ENCODE measurements around the gene BCL2. TPM values are rescaled to one million over a fixed set of nuclear protein-coding genes. Genes with fewer than 3 reads are reported as not detected.

The BCL2 gene
- total and polyA plus RNA-seq, 9 of the 15 experiments (the other 6 are each of a cell fraction or from before 2014, with no cell fraction given) = 0.10 to 1.1 (median 0.65) TPM

DNA sequence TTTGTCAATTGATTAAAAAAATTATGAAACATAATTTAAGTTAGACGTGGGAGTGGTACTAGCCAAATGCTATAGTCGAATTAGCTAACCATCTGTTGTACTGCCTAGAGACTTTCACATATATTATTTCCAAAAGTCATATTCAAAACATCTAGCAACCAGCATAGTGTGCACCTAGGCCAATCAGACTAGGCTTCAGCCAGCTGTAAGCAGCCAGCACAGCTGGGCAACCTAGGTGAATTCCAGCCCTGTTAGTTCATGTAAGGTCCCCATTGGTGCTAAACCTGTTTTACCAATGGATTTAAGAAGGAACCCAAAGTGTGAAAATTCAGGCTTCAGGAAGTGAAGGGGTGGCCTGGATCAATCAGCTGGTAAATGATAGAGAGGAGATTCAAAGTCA, 144.3 kb downstream of the BCL2 start (continued):
- TF ChIP-seq, protein P1, sequence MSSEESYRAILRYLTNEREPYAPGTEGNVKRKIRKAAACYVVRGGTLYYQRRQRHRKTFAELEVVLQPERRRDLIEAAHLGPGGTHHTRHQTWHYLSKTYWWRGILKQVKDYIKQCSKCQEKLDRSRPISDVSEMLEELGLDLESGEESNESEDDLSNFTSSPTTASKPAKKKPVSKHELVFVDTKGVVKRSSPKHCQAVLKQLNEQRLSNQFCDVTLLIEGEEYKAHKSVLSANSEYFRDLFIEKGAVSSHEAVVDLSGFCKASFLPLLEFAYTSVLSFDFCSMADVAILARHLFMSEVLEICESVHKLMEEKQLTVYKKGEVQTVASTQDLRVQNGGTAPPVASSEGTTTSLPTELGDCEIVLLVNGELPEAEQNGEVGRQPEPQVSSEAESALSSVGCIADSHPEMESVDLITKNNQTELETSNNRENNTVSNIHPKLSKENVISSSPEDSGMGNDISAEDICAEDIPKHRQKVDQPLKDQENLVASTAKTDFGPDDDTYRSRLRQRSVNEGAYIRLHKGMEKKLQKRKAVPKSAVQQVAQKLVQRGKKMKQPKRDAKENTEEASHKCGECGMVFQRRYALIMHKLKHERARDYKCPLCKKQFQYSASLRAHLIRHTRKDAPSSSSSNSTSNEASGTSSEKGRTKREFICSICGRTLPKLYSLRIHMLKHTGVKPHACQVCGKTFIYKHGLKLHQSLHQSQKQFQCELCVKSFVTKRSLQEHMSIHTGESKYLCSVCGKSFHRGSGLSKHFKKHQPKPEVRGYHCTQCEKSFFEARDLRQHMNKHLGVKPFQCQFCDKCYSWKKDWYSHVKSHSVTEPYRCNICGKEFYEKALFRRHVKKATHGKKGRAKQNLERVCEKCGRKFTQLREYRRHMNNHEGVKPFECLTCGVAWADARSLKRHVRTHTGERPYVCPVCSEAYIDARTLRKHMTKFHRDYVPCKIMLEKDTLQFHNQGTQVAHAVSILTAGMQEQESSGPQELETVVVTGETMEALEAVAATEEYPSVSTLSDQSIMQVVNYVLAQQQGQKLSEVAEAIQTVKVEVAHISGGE (CRISPR knock-in tag; IDR thresholded peaks at IDR 0.05) = no peak
- TF ChIP-seq DDX20 (tag; IDR thresholded peaks at IDR 0.05; ENCODE audit: low read depth) (no peak), SRSF9 (IDR thresholded peaks at IDR 0.05; ENCODE audit: borderline replicate concordance, low read depth, low read length) (no peak)

DNA sequence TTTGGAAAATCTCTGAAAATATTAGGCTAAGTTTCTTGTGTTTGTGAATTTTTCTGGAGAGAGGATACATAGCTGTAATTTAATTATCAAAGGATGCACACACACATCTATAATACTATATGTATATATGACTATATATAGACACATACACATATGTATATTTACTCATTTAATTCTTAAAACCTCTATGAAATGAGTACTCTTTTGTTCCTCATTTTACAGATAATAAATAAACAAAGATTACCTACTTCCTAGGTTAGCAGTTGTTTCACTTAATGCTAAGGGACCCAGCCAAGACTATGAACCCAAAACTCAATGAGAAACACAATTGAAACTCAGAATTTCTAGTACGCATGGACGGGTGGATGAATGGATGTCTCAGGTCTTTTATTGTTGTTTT, 145.6 kb downstream of the BCL2 start:
- 4% methylated on average over 2 of the region's 2 CpGs for whole genome bisulfite sequencing (ENCODE audit: insufficient coverage, low coverage, missing lambda C conversion rate)
- BruUV-seq (replicated peaks) = no TSS peak
- CTCF ChIA-PET (ENCODE audit: low intra/inter-chr PET ratio) = no interaction called here
- H3K9ac ChIP-seq (ENCODE audit: insufficient read depth in 1 of 2, low read depth in 2 of 2, low read length in 2 of 2) = no peak overlapping the region
- FAIRE-seq (no peak), ATAC-seq (no peak), DNase-seq (ENCODE audit: extremely low read depth in 1 of 4, low spot score in 3 of 4) (no peak)
- H4K20me1 ChIP-seq (replicated peaks; ENCODE audit: control insufficient read depth, insufficient read depth, low read length) = no peaks in the 10 kb centered on the region
- in situ Hi-C loops (cut with MboI) (no loop called here), intact Hi-C loops (cut with micrococcal nuclease) (no loop called here)
- H3K9me1 ChIP-seq (ENCODE audit: control insufficient read depth, insufficient read depth, low read length) = no peaks in the 10 kb centered on the region
- no peak overlapping the region for H3K27ac ChIP-seq (ENCODE audit: extremely low read depth, low read depth, low read length)
- no peak overlapping the region for H3K4me3 ChIP-seq
- H2AFZ ChIP-seq (ENCODE audit: low read depth, low read length) = no peak overlapping the region
- POLR2A ChIA-PET = no interaction called here
- no peaks in the 10 kb centered on the region for H3K79me2 ChIP-seq (ENCODE audit: control insufficient read depth, insufficient read depth, low read length)
- H3K27me3 ChIP-seq (ENCODE audit: control insufficient read depth in 2 of 2, insufficient read depth in 2 of 2, low read length in 2 of 2) = peaks cover 0 to 5% of the 10 kb centered on the region in 2 experiments; a peak in 2 of 5 replicates
- no peak overlapping the region for H3K4me2 ChIP-seq (ENCODE audit: insufficient read depth, low read length)
- no peak for TF ChIP-seq ZNF324 (CRISPR knock-in tag; IDR thresholded peaks at IDR 0.05)
- TF ChIP-seq POLR2B (IDR thresholded peaks at IDR 0.05; ENCODE audit: low read depth, partially characterized antibody) = no peak
- TF ChIP-seq, protein P2, sequence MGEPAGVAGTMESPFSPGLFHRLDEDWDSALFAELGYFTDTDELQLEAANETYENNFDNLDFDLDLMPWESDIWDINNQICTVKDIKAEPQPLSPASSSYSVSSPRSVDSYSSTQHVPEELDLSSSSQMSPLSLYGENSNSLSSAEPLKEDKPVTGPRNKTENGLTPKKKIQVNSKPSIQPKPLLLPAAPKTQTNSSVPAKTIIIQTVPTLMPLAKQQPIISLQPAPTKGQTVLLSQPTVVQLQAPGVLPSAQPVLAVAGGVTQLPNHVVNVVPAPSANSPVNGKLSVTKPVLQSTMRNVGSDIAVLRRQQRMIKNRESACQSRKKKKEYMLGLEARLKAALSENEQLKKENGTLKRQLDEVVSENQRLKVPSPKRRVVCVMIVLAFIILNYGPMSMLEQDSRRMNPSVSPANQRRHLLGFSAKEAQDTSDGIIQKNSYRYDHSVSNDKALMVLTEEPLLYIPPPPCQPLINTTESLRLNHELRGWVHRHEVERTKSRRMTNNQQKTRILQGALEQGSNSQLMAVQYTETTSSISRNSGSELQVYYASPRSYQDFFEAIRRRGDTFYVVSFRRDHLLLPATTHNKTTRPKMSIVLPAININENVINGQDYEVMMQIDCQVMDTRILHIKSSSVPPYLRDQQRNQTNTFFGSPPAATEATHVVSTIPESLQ (CRISPR knock-in tag; IDR thresholded peaks at IDR 0.05) = no peak
- TF ChIP-seq, protein P3, sequence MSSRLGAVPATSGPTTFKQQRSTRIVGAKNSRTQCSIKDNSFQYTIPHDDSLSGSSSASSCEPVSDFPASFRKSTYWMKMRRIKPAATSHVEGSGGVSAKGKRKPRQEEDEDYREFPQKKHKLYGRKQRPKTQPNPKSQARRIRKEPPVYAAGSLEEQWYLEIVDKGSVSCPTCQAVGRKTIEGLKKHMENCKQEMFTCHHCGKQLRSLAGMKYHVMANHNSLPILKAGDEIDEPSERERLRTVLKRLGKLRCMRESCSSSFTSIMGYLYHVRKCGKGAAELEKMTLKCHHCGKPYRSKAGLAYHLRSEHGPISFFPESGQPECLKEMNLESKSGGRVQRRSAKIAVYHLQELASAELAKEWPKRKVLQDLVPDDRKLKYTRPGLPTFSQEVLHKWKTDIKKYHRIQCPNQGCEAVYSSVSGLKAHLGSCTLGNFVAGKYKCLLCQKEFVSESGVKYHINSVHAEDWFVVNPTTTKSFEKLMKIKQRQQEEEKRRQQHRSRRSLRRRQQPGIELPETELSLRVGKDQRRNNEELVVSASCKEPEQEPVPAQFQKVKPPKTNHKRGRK (tag; IDR thresholded peaks at IDR 0.05) = no peak
- TF ChIP-seq CHD2 (IDR thresholded peaks at IDR 0.05; ENCODE audit: low read depth, low read length) = no peak
- no peaks in the 10 kb centered on the region for H3K4me1 ChIP-seq (replicated peaks in 1 of 2; ENCODE audit: control insufficient read depth in 2 of 2, insufficient read depth in 2 of 2, low read length in 2 of 2)
- H3K36me3 ChIP-seq (ENCODE audit: control insufficient read depth, insufficient read depth, low read length) = no peaks in the 10 kb centered on the region
- H3K9me3 ChIP-seq (replicated peaks; ENCODE audit: control insufficient read depth, insufficient read depth, low read depth, low read length) = no peaks in the 10 kb centered on the region

Data from K562 (cell line).